Motor neuron (in vitro differentiated cells): ENCODE measurements around the gene ITGB5. TPM values are rescaled to one million over a fixed set of nuclear protein-coding genes. Genes with fewer than 3 reads are reported as not detected.

Experiments
- ATAC-seq, 8 experiments: fragments of 200-7000 bp; cut with Tn5 transposase; replicated peaks in 6 of 8; 2 replicates each; pipeline ENCODE4 v1.8.0; 2021; ENCODE audit warnings: mild to moderate bottlenecking in 8 of 8, moderate library complexity in 8 of 8
- H3K27ac ChIP-seq, 2 donors: fragments of 250-450 bp; sonication (Bioruptor Pico); 2 replicates each; pipeline ENCODE4 v1.9.0; 2021; ENCODE audit warnings: antibody characterized with exemption in 2 of 2, mild to moderate bottlenecking in 2 of 2, moderate library complexity in 1 of 2
- H3K4me1 ChIP-seq, 2 donors: fragments of 250-450 bp; sonication (Bioruptor Pico); replicated peaks in 1 of 2; 2 replicates each; pipeline ENCODE4 v1.6.1; 2021; ENCODE audit warnings: antibody characterized with exemption in 2 of 2, mild to moderate bottlenecking in 2 of 2, moderate library complexity in 1 of 2
- H3K4me3 ChIP-seq, 5 donors: fragments of 250-450 bp; sonication (Bioruptor Pico); 2 replicates each; pipeline ENCODE4 v1.9.0; 2021; ENCODE audit warnings: antibody characterized with exemption in 5 of 5, mild to moderate bottlenecking in 5 of 5, moderate library complexity in 4 of 5
- WGBS, 10 experiments: fragments of 450-650 bp; shearing (Covaris generic); methylation state at CpG; one replicate each; pipeline ENCODE4 v1.0.0; 2022; 5-methylcytosine and 5-hydroxymethylcytosine counted together
- in situ Hi-C, 9 experiments: fragments of 400-800 bp; cut with MboI; loops; one replicate each; pipeline ENCODE4 v1.15.0; 2021; ENCODE audit warnings: low sequenced_read_pairs in 9 of 9, low pct_unique_long_range_greater_than_20kb in 2 of 9; ENCODE audit not compliant: unreplicated experiment in 9 of 9
- total RNA-seq, 8 experiments: library from RNA; unstranded; fragments of 300-600 nt; gene quantifications; 2 replicates each; pipeline versions ENCODE4 v1.2.3 to v1.2.4, GENCODE V29; 2022

Gene ITGB5
- total RNA-seq, 8 experiments from 2014 or later, result 6.3 to 84.7 (median 14.6) TPM

GRCh38 chr3:124809039-124809438, 78.1 kb downstream of the ITGB5 start:
- ATAC-seq, result no peak
- no peak overlapping the region for H3K4me3 ChIP-seq
- WGBS, 10 experiments, result 40 to 100% (median 77%) methylated on average over 1 to 3 of the region's 3 CpGs; no CpG with 5 or more reads in 4 of the 10 experiments
- H3K27ac ChIP-seq, result no peak overlapping the region
- in situ Hi-C loops, result no loop called here
- H3K4me1 ChIP-seq, result peaks cover 0 to 5% of the 10 kb centered on the region in 2 donors

DNA sequence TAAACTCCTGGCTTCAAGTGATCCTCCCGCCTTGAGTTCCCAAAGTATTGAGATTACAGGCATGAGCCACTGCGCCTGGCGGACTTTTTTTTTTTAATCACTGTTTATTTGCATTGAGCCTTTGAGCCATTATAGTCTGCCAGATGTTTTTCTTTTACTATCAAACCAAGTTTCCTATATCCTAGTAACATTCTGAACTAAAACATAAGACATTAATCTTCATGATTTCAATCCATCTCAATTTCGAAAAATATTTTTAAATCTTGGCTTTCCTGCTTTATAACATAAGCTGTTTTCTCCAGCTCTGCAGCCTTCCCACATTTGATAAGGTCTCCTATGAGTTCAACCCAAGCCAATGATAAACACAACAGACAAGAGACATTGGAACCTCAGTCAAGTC, 81.5 kb downstream of the ITGB5 start:
- peaks cover 0 to 12% of the 10 kb centered on the region in 2 donors for H3K4me1 ChIP-seq
- ATAC-seq, result no peak
- WGBS, 10 experiments, result 79 to 100% (median 86%) methylated on average over 1 to 4 of the region's 4 CpGs
- H3K27ac ChIP-seq, result no peak overlapping the region
- H3K4me3 ChIP-seq, result no peak overlapping the region
- in situ Hi-C loops, result no loop called here

GRCh38 chr3:124804875-124805274, 82.3 kb downstream of the ITGB5 start:
- no peak overlapping the region for H3K4me3 ChIP-seq
- WGBS, 10 experiments, result 73 to 100% (median 96%) methylated on average over 1 to 5 of the region's 7 CpGs; no CpG with 5 or more reads in 5 of the 10 experiments
- in situ Hi-C loops, result no loop called here
- ATAC-seq, result no peak
- H3K27ac ChIP-seq, result no peak overlapping the region
- H3K4me1 ChIP-seq, result peaks cover 0 to 17% of the 10 kb centered on the region in 2 donors

GRCh38 chr3:124802702-124803101, 84.5 kb downstream of the ITGB5 start:
- in situ Hi-C loops, result no loop called here
- Histone ChIP-seq H3K4me1 (peaks cover 0 to 17% of the 10 kb centered on the region in 2 donors), H3K27ac (no peak overlapping the region), H3K4me3 (no peak overlapping the region)
- WGBS, 10 experiments, result 53 to 94% (median 87%) methylated on average over 3 to 6 of the region's 8 CpGs; no CpG with 5 or more reads in 5 of the 10 experiments
- ATAC-seq, result peak in 1 of 8 experiments; percentile 16

GRCh38 chr3:124802061-124802698, 85.0 kb downstream of the ITGB5 start:
- peaks cover 0 to 17% of the 10 kb centered on the region in 2 donors for H3K4me1 ChIP-seq
- in situ Hi-C loops, result no loop called here
- H3K4me3 ChIP-seq, result no peak overlapping the region
- H3K27ac ChIP-seq, result no peak overlapping the region
- WGBS, 10 experiments, result 60 to 100% (median 98%) methylated on average over 1 to 4 of the region's 8 CpGs; no CpG with 5 or more reads in 2 of the 10 experiments
- no peak for ATAC-seq

- Histone ChIP-seq H3K4me3 (no peak overlapping the region), H3K4me1 (peaks cover 0 to 17% of the 10 kb centered on the region in 2 donors), H3K27ac (no peak overlapping the region)
- 8 to 81% (median 53%) methylated on average over 1 to 4 of the region's 10 CpGs; no CpG with 5 or more reads in 3 of the 10 experiments for WGBS, 10 experiments
- ATAC-seq, result peak in 3 of 8 experiments; percentile 16 to 64 (median 36)
- in situ Hi-C loops, result no loop called here
Measured at GRCh38 chr3:124800511-124801258, 86.5 kb downstream of the ITGB5 start.

- in situ Hi-C loops, result no loop called here
- no peak for ATAC-seq
- no peak overlapping the region for H3K27ac ChIP-seq
- no peak overlapping the region for H3K4me3 ChIP-seq
- WGBS, 10 experiments, result 80 to 100% (median 100%) methylated on average over 1 of the region's 1 CpG; no CpG with 5 or more reads in 3 of the 10 experiments
- H3K4me1 ChIP-seq, result peaks cover 0 to 17% of the 10 kb centered on the region in 2 donors
Measured at GRCh38 chr3:124800076-124800475, 87.1 kb downstream of the ITGB5 start.

- in situ Hi-C loops, result no loop called here
- ATAC-seq, result no peak
- Histone ChIP-seq H3K4me1 (peaks cover 0 to 17% of the 10 kb centered on the region in 2 donors), H3K27ac (no peak overlapping the region), H3K4me3 (no peak overlapping the region)
- 90 to 100% (median 92%) methylated on average over 2 to 4 of the region's 10 CpGs; no CpG with 5 or more reads in 4 of the 10 experiments for WGBS, 10 experiments
Measured at GRCh38 chr3:124799676-124800075, 87.5 kb downstream of the ITGB5 start.

GRCh38 chr3:124797426-124797945, 89.7 kb downstream of the ITGB5 start:
- no peak overlapping the region for H3K4me3 ChIP-seq
- 54 to 100% (median 83%) methylated on average over 1 to 2 of the region's 4 CpGs; no CpG with 5 or more reads in 4 of the 10 experiments for WGBS, 10 experiments
- no peak overlapping the region for H3K27ac ChIP-seq
- in situ Hi-C loops, result no loop called here
- H3K4me1 ChIP-seq, result peaks cover 0 to 12% of the 10 kb centered on the region in 2 donors
- ATAC-seq, result no peak

GRCh38 chr3:124796477-124796876, 90.7 kb downstream of the ITGB5 start:
- in situ Hi-C loops, result no loop called here
- Histone ChIP-seq H3K27ac (no peak overlapping the region), H3K4me3 (no peak overlapping the region), H3K4me1 (peaks cover 0 to 9% of the 10 kb centered on the region in 2 donors)
- no peak for ATAC-seq
- WGBS, 10 experiments, result 80 to 100% (median 98%) methylated on average over 2 to 6 of the region's 19 CpGs; no CpG with 5 or more reads in 7 of the 10 experiments

- no peak overlapping the region for H3K4me3 ChIP-seq
- WGBS, 10 experiments, result 20 to 100% (median 94%) methylated on average over 1 to 4 of the region's 6 CpGs; no CpG with 5 or more reads in 4 of the 10 experiments
- H3K27ac ChIP-seq, result no peak overlapping the region
- H3K4me1 ChIP-seq, result no peaks in the 10 kb centered on the region
- in situ Hi-C loops, result no loop called here
- peak in 3 of 8 experiments; percentile 16 to 53 (median 20) for ATAC-seq
Measured at GRCh38 chr3:124793054-124793739, 94.0 kb downstream of the ITGB5 start.

DNA sequence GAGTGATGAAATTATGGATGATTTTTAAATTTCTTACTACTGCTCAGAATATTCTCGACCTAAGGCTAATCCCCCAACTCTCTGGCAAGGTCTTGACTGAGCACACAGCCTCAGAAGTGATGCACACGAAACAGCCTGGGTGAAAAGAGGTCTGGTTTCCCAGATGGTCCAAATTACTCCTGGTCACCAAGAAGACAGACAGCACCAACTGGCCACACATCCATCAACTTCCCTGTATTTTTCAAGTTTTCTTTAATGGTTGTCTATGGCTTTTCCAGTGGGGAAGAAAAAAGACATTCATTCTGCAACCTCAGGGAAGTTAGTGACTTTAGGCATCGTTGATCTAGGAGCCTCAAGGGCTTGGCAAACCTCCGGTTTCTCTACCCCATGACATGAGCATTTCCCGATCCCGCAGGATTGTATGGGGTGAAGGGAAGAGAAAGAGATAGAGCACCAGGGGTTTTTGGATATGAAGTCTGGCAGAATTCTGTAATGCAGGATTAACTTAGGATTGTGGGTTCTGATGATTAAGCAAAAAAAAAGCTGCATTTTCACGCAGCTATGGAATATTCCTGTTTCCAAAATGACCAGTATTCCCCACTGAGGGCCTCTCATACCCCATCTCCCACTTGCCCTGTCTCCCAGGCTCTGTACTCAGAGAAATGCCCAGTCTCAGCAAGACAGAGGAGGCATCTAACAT, 94.7 kb downstream of the ITGB5 start:
- Histone ChIP-seq H3K4me1 (no peaks in the 10 kb centered on the region), H3K4me3 (no peak overlapping the region), H3K27ac (no peak overlapping the region)
- no peak for ATAC-seq
- WGBS, 10 experiments, result 0 to 100% (median 82%) methylated on average over 1 to 5 of the region's 7 CpGs
- in situ Hi-C loops, result no loop called here
